GM23338 (cell line): Measurements from ENCODE around the gene SORCS2. TPM values are rescaled to one million over a fixed set of nuclear protein-coding genes. Genes with fewer than 3 reads are reported as not detected.

Experiments used
- ATAC-seq: fragments of 200-7000 bp; cut with Tn5 transposase; 3 replicates; pipeline ENCODE4 v1.9.1; 2020
- DNase-seq: peaks from one replicate; pipeline ENCODE4 v3.0.0-alpha.2; 2015; ENCODE audit warnings: low spot score
- H2AFZ ChIP-seq: fragments of 200-600 bp; sonication (generic); 2 replicates; pipeline ENCODE4 v1.8.0; 2016; ENCODE audit warnings: antibody characterized with exemption, mild to moderate bottlenecking, moderate library complexity
- H3F3A ChIP-seq: fragments of 200-600 bp; sonication (generic); replicated peaks from 2 replicates; pipeline ENCODE4 v1.8.0; 2017; ENCODE audit warnings: antibody characterized with exemption, mixed run types, low read depth
- H3K27ac ChIP-seq: fragments of 200-600 bp; sonication (generic); 2 replicates; pipeline ENCODE4 v1.6.1; 2016; ENCODE audit warnings: low read depth
- H3K27me3 ChIP-seq: fragments of 200-600 bp; sonication (generic); 2 replicates; pipeline ENCODE4 v1.8.0; 2016; ENCODE audit warnings: mild to moderate bottlenecking, mixed run types, moderate library complexity; ENCODE audit not compliant: insufficient read depth
- H3K36me3 ChIP-seq: fragments of 200-600 bp; sonication (generic); 2 replicates; pipeline ENCODE4 v1.8.0; 2016; ENCODE audit warnings: mild to moderate bottlenecking; ENCODE audit not compliant: insufficient read depth
- H3K4me1 ChIP-seq: fragments of 200-600 bp; sonication (generic); 2 replicates; pipeline ENCODE4 v1.8.0; 2016; ENCODE audit warnings: mild to moderate bottlenecking, moderate library complexity; ENCODE audit not compliant: insufficient read depth
- H3K4me2 ChIP-seq: fragments of 200-600 bp; sonication (generic); 2 replicates; pipeline ENCODE4 v1.7.1; 2017; ENCODE audit warnings: mixed run types
- H3K4me3 ChIP-seq: fragments of 200-600 bp; sonication (generic); 2 replicates; pipeline ENCODE4 v1.6.1; 2016; ENCODE audit warnings: mixed run types
- H3K79me2 ChIP-seq: fragments of 200-600 bp; sonication (generic); replicated peaks from 2 replicates; pipeline ENCODE4 v1.8.0; 2017; ENCODE audit warnings: mild to moderate bottlenecking; ENCODE audit not compliant: insufficient read depth
- H3K9me2 ChIP-seq: fragments of 200-600 bp; sonication (generic); 2 replicates; pipeline ENCODE4 v1.8.0; 2017; ENCODE audit not compliant: insufficient read depth
- H4K20me1 ChIP-seq: fragments of 200-600 bp; sonication (generic); replicated peaks from 2 replicates; pipeline ENCODE4 v1.8.0; 2017; ENCODE audit warnings: mild to moderate bottlenecking; ENCODE audit not compliant: insufficient read depth
- H3K27ac Mint-ChIP-seq: 2 replicates; pipeline ENCODE4 v1.8.0; 2020; ENCODE audit warnings: inconsistent platforms, mild to moderate bottlenecking, moderate library complexity, mixed read lengths
- H3K27me3 Mint-ChIP-seq: 3 replicates; pipeline ENCODE4 v1.8.0; 2022; ENCODE audit warnings: low read depth, mild to moderate bottlenecking, moderate library complexity, mixed read lengths, inconsistent platforms; ENCODE audit not compliant: insufficient read depth, poor library complexity
- H3K36me3 Mint-ChIP-seq: 3 replicates; pipeline ENCODE4 v1.8.0; 2021; ENCODE audit warnings: low read depth, mild to moderate bottlenecking, inconsistent platforms, moderate library complexity, mixed read lengths
- H3K4me1 Mint-ChIP-seq: 3 replicates; pipeline ENCODE4 v1.8.0; 2020; ENCODE audit warnings: mild to moderate bottlenecking, inconsistent platforms, mixed read lengths
- H3K4me3 Mint-ChIP-seq: 3 replicates; pipeline ENCODE4 v1.8.0; 2021; ENCODE audit warnings: moderate library complexity, mild to moderate bottlenecking, inconsistent platforms, mixed read lengths
- H3K9me3 Mint-ChIP-seq: 3 replicates; pipeline ENCODE4 v1.8.0; 2020; ENCODE audit warnings: moderate library complexity, mild to moderate bottlenecking, inconsistent platforms, mixed read lengths
- CREB1 ChIP-seq: fragments of 250-450 bp; sonication (Bioruptor Pico); IDR thresholded peaks from 2 replicates; pipeline ENCODE4 v1.5.0; 2020; ENCODE audit warnings: low read depth, mild to moderate bottlenecking, moderate library complexity
- CTCF ChIP-seq, 2 experiments: fragments of 200-600 bp in 1 of 2; sonication (generic) in 1 of 2; conservative IDR thresholded peaks; 2 replicates each; pipeline versions ENCODE4 v1.5.1 to v1.6.1; 2016 to 2017; ENCODE audit warnings: antibody characterized with exemption in 2 of 2, low read depth in 2 of 2, mild to moderate bottlenecking in 2 of 2, moderate library complexity in 1 of 2
- ETS1 ChIP-seq: IDR thresholded peaks from 2 replicates; pipeline ENCODE4 v1.6.1; 2016; ENCODE audit warnings: antibody characterized with exemption
- EZH2 ChIP-seq: fragments of 200-600 bp; sonication (generic); IDR thresholded peaks from one replicate; pipeline ENCODE4 v1.8.0; 2017; ENCODE audit warnings: antibody characterized with exemption, mild to moderate bottlenecking, low read depth; ENCODE audit not compliant: unreplicated experiment
- EZH2phosphoT487 ChIP-seq: fragments of 200-600 bp; sonication (generic); IDR thresholded peaks from one replicate; pipeline ENCODE4 v1.8.1; 2018; ENCODE audit warnings: antibody characterized with exemption; ENCODE audit not compliant: unreplicated experiment
- JUNB ChIP-seq: IDR thresholded peaks from one replicate; pipeline ENCODE4 v1.6.1; 2016; ENCODE audit warnings: antibody characterized with exemption; ENCODE audit not compliant: unreplicated experiment
- NANOG ChIP-seq: IDR thresholded peaks from 2 replicates; pipeline ENCODE4 v1.6.1; 2016; ENCODE audit warnings: antibody characterized with exemption, borderline replicate concordance
- POLR2AphosphoS5 ChIP-seq: IDR thresholded peaks from 2 replicates; pipeline ENCODE4 v1.6.1; 2016; ENCODE audit warnings: antibody characterized with exemption, low read depth
- REST ChIP-seq: IDR thresholded peaks from one replicate; pipeline ENCODE4 v1.6.1; 2018; ENCODE audit warnings: antibody characterized with exemption; ENCODE audit not compliant: unreplicated experiment
- STAT1 ChIP-seq: IDR thresholded peaks from one replicate; pipeline ENCODE4 v1.6.1; 2016; ENCODE audit warnings: antibody characterized with exemption; ENCODE audit not compliant: unreplicated experiment
- ZNF114 ChIP-seq: fragments of 250-450 bp; sonication (Bioruptor Pico); IDR thresholded peaks from 2 replicates; pipeline ENCODE4 v1.5.0; 2020; ENCODE audit warnings: mild to moderate bottlenecking, moderate library complexity
- ZNF331 ChIP-seq: fragments of 250-450 bp; sonication (Bioruptor Pico); IDR thresholded peaks from 2 replicates; pipeline ENCODE4 v1.5.0; 2020; ENCODE audit warnings: low read depth, mild to moderate bottlenecking, moderate library complexity
- ZNF462 ChIP-seq: fragments of 250-450 bp; sonication (Bioruptor Pico); IDR thresholded peaks from 2 replicates; pipeline ENCODE4 v1.5.0; 2020; ENCODE audit warnings: mild to moderate bottlenecking, moderate library complexity
- polyA plus RNA-seq: library from polyadenylated mRNA; unstranded; fragments of >200 nt; fragmentation: Nextera tagmentation; extraction: Ambion mirVana; gene quantifications from 2 replicates; pipeline ENCODE4 v1.2.1, GENCODE V29; 2016
- total RNA-seq: library from RNA; depleted of rRNA; stranded (reverse); fragments of >200 nt; shearing (Covaris generic); gene quantifications from 2 replicates; pipeline ENCODE4 v1.2.3, GENCODE V29; 2014

SORCS2 gene
- total and polyA plus RNA-seq, 2 experiments from 2014 or later = 0.47 to 2.4 TPM

GRCh38 chr4:7348946-7349900 is 156.9 kb downstream of the SORCS2 start:
- Histone ChIP-seq H2AFZ (no peak overlapping the region), H3K9me2 (0 out of 2 replicates have a peak, but pooled peaks cover 6% of the 10 kb centered on the region), H4K20me1 (no peaks in the 10 kb centered on the region), H3K4me2 (no peak overlapping the region), H3K4me3 (no peak overlapping the region), H3F3A (no peaks in the 10 kb centered on the region), H3K27ac (no peak overlapping the region), H3K79me2 (no peaks in the 10 kb centered on the region), H3K4me1 (no peaks in the 10 kb centered on the region), H3K27me3 (no peaks in the 10 kb centered on the region), H3K36me3 (no peaks in the 10 kb centered on the region)
- no peak for ATAC-seq
- Mint-ChIP-seq H3K9me3 (no peaks in the 10 kb centered on the region), H3K4me1 (no peaks in the 10 kb centered on the region; the same call in 2 of the 3 replicates), H3K36me3 (no peaks in the 10 kb centered on the region; the same call in 2 of the 3 replicates), H3K27ac (no peak overlapping the region), H3K4me3 (no peak overlapping the region), H3K27me3 (peaks cover 9% of the 10 kb centered on the region)
- DNase-seq = no peak
- TF ChIP-seq ZNF114 (CRISPR knock-in tag) = no peak
- TF ChIP-seq POLR2AphosphoS5 = no peak
- no peak for TF ChIP-seq ETS1
- no peak for TF ChIP-seq NANOG
- no peak for TF ChIP-seq CTCF (conservative IDR thresholded peaks at IDR 0.05; ENCODE audit: low read depth in 2 of 2)
- TF ChIP-seq ZNF331 (CRISPR knock-in tag) = no peak
- no peak for TF ChIP-seq STAT1
- TF ChIP-seq CREB1 (CRISPR knock-in tag) = no peak
- no peak for TF ChIP-seq JUNB
- TF ChIP-seq EZH2phosphoT487 = no peak
- no peak for TF ChIP-seq REST
- no peak for TF ChIP-seq EZH2
- TF ChIP-seq ZNF462 (CRISPR knock-in tag) = no peak
